Stimulated activated CD8-positive, alpha-beta memory T cell treated with anti-CD3 and anti-CD28 coated beads, Interleukin-4, amount 100 ng/mL, for 24 hours (primary cell): ENCODE results near the gene AP2A2.
"Not testable (repeated sequence)": the region's sequence is repeated elsewhere in the genome, so short reads cannot be mapped to it uniquely, and the experiment has no call there.

ENCODE experiments used
- DNase-seq: peaks from one replicate; pipeline ENCODE4 v3.0.0-alpha.2; 2020; ENCODE audit warnings: low read depth

Gene AP2A2

DNA sequence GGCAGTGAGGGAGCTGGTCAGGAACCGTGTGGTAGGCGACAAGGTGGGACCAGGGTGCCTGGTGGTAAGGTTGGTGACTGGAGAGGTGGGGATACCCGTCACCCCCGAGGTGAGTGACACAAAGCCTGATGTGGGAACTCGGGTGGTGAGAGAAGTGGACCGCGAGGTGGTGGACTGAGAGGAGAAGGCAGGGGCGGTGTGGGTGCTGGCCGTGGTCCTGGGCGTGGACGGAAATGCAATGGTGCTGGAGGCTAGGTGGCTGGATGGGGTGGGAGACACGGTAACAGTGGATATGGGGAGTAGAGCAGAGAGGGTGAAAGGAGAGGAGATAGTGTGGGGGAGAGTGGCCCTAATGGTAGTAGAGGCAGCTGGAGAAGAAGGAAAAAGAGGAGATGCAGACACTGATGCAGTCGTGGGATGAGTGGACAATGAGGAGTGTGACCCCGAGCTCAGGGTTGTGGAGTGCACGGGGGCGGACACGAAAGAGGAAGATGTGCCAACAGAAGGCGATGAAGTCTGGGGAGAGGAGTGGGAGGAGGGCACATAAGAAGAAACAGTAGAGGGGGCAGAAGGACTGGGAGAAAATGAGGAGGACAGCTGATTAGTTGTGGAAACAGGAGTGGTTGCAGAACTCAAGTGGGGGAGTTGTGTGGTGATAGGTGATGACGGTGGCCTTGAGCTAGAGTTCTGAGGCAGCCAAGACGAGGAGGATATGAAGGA lies 90.3 kb downstream of the AP2A2 start:
- DNase-seq = no peak

DNA sequence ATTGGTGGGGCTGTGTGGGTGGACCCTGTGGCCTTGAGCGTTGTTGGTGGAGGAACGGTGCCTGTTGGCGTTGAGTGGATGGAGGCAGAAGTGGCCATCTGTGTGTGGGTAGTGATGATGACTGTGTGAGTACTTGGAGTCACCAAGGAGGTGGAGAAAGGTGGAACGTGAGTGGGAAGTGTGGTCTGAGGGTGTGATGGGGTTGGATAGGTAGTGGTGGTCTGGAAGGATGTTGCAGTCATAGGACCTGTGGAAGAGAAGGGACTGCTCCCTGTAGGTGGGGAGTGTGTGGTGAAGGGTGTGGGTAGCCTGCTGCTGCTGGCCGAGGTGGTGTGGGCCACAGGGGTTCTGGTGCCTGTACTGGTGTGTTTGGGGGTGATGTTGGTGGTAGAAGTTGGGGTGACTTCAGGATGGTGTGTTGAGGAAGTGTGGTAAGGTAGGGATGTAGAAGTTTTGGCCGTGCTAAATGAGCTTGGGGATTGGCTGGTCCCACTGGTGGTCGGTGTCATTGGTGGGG lies 91.0 kb downstream of the AP2A2 start:
- DNase-seq = not testable (repeated sequence)

DNA sequence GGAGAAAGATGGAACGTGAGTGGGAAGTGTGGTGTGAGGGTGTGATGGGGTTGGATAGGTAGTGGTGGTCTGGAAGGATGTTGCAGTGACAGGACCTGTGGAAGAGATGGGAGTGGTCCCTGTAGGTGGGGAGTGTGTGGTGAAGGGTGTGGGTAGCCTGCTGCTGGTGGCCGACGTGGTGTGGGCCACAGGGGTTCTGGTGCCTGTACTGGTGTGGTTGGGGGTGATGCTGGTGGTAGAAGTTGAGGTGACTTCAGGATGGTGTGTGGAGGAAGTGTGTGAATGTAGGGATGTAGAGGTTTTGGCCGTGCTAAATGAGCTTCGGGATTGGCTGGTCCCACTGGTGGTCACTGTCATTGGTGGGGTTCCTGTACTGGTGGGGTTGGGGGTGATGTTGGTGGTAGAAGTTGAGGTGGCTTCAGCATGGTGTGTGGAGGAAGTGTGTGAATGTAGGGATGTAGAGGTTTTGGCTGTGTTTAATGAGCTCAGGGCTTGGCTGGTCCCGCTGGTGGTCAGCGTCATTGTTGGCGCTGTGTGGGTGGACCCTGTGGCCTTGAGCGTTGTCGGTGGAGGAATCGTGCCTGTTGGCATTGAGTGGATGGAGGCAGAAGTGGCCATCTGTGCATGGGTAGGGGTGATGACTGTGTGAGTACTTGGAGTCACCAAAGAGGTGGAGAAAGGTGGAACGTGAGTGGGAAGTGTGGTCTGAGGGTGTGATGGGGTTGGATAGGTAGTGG lies 91.8 kb downstream of the AP2A2 start:
- no peak for DNase-seq

DNA sequence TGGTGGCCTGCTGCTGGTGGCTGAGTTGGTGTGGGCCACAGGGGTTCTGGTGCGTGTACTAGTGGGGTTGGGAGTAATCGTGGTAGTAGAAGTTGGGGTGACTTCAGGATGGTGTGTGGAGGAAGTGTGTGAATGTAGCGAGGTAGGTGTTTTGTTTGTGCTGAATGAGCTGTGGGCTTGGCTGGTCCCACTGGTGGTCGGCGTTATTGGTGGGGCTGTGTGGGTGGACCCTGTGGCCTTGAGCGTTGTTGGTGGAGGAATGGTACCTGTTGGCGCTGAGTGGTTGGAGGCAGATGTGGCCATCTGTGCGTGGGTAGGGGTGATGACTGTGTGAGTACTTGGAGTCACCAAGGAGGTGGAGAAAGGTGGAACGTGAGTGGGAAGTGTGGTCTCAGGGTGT lies 92.4 kb downstream of the AP2A2 start:
- no peak for DNase-seq

DNA sequence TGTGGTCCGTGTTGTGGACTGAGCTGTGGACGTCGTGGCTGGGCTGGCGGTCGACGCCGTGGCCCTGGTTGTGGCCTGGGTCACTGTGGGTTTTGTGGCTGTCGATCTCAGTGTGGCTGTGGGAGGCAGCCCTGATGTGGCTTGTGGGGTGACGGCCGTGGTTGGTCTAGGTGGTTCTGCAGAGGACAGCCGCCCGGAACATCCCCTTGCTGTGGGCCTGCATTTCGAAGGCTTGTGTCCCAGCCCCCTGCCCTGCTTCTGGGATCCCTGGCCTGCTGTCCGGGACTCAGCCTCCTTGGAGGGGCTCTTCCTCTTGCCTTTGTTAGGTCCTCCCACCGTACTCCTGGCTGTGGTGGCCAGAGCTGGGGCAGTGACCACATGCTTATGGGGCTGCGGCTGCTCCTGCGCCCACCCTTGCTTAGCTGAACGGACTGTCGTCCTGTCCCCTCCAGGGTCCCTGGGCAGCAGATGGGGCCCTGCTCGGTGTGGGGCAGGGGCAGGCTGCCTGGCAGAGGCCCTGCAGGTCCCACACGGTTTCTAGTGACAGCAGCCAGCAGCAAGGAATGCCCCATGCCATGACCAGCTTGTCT lies 93.7 kb downstream of the AP2A2 start:
- DNase-seq = no peak

DNA sequence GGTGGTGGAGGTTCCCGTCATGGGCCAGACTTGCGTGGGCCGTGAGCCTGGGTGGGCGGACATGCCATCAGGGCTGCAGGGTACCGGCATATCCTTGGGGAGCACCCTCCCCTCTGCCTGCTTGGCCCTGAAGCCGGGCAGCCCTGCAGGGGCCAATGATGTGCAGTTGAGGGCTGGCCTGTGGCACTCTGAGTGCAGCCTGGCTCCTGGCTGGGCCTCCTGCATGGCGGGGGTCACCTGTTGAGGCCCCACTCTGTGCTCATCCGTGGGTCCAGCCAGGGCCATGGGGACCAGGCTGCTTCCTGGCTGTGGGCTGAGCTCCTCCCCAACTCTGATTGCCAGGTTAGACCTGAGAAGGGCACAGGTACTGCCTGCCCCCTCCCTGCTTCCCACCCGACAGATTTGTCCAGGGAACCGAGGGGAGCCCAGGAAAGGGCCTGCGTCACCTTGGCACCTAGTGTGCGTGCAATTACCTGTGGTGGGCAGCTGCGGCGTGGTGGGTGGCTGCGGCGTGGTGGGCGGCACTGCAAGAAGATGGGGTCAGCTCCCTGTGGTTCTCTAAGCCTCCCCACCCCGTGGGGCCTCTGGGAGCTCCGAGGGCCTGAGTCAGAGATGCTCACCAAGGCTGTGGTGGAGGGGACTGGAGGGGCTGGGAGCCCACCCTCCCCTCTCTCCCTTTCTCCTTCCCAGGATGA lies 94.7 kb downstream of the AP2A2 start:
- DNase-seq = no peak

DNA sequence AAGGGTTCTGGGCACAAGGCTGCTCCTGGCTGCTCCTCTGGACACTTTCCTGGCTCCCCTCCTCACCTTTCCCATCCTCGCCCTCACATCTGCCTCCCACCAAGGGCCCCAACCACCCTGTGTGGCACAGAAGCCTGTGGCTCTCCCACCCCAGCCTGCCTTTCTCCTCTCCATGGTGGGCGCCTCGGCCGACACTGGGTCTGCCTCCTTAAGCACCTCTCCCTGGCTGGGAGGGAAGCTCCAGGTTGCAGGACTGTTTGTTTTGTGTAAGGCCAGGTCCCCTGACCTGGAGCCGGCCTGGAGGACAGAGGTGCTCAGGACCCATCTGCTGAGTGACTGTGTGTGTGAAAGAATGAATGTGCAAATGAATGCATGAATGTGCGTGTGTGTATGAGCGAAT lies 96.7 kb downstream of the AP2A2 start:
- no peak for DNase-seq

DNA sequence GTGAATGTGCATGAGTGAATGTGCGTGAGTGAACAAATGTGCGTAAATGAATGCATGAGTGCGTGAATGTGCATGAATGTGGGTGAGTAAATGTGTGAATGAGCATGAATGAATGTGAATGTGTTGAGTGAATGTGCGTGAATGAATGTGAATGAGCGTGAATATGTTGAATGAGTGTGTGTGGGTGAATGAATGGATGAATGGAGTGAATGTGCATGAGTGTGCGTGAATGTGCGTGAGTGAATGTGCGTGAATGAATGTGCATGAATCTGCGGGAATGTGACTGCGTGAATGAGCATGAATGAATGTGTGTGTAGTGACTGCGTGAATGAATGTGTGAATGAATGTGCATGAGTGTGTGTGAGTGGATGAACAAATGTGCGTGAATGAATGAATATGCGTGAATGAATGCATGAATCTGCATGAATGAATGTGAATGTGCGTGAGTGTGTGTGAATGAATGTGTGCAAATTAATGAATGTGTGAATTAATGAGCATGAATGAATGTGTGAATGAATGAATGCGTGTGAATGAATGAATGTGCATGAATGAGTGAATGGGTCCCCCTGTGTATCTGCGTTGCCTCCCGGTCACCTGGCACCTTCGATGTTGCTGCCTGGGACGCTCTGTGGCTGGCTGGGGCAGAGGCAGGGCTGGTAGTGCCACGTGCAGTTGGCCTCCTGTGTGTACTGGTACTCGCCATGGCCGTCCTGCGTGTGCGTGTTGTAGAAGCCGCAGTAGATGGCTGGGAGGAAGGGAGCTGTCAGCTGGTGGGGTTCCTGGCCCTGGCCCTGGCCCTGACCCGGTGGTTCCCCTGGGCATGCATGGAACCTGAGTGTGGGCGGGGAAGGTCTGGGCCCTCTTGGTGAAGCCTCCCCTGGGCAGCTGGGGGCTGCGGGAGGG lies 97.5 kb downstream of the AP2A2 start:
- no peak for DNase-seq

DNA sequence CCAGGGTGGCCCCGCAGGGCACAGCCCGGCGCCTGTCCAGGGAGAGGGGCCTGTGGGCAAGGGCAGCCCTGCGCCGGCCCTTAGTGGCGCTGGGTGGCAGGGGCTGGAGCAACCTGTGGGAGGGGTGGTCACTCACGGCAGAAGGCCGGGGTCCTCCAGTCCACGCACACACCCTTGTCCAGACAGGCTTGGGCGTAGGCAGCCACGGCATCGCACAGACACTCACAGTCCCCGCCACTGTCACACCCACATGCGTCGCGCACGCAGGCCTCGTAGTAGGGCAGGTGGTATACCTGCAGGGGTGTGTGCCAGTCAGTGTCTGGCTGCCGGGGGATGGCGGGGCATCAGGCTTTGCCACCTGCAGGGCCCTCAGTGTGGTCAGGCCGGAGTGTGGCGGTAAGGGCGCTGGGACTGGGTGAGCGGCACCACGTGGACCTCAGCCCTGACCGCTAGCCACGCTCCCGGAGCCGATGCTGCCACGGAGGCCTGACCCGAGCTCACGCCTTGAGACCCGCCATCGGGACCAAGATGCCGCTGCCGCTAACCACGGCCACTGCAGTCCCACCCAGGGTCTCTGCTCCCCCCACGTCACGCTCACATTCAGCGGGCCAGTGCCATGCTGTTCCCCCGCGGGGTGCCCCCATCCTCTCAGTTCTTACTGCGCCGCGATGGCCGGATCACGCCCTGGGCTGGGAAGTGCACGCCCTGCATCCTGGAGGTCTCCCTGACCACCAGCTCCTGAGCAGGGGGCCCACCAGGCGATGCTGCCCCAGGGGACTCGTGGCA lies 98.3 kb downstream of the AP2A2 start:
- no peak for DNase-seq

DNA sequence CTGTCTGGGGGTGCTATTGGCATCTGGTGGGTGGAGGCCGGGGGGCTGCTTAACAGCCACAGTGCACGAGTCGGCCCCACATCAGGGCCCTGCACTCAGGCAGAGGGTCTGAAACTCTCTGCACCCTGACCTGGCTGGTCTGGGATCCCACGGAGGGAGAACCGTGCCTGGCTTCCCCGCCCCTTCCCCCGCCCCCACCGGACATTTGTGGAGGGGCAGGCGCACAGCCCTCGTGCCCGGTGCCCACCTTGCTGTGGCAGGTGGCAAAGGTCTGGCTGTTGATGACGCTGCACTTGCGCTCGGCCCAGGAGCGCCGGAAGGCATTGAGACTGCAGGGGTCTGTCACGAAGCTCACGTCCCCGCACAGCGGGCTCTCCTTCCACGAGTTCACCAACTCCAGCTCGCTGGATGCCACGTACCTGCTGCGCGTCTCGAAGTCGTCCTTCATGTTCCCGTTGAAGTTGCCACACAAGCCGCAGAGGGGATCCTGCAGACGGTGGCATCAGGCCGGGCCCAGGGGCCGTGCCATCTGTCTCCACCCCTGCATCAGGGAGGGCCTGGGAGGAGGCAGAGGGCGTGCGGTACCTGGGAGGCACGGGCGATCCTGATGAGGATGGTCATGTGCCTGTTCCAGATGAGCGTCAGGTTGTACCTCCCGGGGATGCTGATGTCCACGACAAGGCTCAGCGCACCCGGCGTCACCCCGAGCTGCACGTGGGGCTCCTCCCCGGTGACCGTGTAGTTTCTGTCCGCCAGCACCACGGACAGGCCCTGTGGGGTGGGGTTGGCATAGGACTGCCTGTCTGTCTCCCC lies 99.1 kb downstream of the AP2A2 start:
- DNase-seq = no peak

DNA sequence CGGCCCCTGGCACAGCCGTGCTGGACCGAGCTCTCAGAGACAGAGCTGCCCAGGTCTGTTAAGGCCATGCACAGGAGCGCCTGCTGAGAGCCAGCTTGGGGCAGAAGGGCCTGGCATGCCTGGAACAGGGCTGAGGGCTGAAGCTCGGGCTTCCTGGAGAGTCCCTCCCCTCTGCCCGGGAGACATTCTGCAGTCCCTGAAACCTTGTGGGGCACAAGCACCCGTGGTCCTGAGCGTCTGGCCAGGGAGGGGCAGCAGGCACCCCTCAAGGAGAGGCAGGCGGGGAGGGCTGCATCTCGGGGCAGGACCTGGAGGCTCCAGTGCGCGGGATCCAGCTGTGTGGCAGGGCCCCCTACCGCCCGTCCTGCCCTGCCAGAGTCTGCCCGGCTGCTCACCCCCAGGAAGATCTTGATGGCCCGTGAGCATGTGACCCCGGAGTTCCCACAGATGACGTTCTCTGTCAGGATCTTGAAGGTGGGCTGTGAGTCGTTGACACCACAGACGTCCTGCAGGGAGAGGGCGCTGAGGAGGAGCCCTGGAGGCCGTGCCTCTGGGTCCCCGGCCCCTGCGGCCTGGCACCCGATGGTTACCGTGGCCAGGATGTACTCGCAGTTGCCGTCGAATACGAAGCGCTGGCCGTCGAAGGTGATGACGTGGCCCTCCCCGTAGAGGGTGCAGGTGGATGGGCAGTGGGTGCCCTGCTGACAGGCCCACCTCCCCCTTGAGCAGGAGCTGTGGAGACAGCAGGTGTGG lies 99.9 kb downstream of the AP2A2 start:
- DNase-seq = no peak

DNA sequence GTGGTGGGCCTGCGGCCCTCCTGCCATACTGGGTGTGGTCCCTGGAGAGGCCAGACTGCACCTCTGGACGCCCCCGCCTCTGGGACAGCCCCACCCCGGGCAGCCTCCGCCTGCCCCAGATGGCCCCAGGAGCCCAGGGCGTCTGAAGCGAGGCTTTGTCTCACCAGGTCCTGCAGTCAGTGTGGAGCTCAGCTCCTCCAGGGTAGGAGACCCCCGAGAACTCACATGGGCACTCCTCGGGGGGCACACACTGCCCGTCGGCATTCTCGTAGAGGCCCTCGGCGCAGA lies 100.4 kb downstream of the AP2A2 start:
- no peak for DNase-seq

DNA sequence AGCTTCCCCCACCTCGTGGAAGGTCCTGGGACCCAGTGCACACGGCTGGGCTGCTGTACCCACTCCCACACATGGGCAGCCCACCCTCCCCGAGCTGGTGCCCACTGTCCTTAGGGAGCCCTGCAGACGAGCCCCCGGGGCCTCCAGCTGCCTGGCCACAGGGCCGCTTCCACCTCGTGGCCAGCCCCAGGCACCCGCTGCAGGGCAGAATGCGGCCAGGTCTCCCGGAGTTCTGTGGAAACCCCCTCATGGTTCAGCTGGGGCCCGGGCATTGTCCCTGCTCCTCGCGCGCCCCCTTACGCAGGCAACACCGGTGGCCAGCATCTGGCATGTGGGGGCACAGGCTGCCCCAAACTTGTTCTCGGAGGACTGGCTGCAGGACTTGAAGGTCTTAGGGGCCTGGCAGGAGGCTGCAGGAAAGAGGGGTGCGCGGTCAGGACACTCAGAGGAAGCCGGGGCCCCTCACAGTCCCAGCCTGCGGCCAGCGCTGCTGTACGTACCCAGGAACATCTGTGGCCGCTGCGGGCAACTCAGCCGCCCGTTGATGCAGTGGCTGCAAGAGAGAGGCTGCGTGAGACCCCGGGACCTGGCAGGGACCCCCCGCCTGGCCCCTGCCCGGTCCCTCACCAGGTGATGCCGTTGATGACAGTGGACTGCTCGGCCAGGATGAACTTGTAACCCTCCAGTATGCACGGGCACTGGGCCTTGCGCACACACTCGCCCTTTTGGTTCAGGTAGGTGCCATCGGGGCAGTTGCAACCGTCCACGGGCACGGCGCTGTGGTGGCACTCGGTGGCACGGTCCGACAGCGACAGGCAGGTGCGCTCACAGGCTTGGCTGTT lies 101.2 kb downstream of the AP2A2 start:
- DNase-seq = no peak

DNA sequence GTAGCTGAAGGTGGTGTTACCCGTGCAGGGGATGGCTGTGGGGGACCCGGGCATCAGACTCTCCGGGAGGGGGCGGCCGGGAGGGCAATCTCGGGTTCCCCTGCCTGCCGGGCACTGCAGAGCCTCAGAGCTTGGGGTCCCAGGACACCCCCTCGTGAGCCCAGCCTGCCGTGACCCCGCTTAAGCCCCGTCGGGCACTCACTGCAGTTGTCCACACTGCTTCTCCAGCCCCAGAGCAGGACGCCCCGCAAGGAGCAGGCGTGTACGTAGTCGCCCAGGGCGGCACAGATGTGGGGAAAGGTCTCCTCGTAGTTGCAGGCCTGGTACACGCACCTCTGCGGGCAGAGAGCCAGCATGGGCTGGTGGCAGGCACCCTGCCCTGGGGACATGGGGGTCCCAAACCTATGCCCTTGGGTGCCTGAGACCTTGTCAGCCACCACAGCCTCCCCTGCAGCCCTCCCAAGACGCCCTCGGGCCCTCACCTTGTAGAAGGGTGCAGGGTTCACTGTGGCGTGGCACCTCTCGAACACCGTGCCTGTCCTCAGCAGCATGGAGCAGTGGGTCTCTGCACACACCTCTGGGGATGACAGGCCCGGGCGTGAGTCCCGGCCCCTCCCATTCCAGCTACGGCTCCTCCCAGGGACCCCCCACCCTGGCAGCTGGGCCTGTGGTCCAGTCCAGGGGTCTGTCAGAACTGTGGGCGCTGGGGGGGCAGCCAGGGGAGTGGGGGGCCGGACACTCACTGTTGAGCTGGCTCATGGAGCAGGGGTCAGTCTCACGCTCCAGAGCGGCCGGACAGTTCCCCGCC lies 102.0 kb downstream of the AP2A2 start:
- DNase-seq = no peak

DNA sequence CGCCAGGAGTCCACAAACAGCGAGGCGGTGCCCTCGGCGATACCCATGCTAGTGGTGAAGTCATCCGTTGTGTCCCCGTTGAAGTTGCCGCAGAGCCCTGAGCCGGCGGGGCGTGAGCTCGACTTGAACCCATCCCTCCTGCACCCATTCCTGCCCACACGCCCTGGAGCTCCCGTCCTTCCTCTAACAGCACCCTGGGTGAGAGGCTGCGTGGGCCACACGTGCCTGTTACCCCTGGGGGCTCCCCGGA lies 102.5 kb downstream of the AP2A2 start:
- DNase-seq = no peak

DNA sequence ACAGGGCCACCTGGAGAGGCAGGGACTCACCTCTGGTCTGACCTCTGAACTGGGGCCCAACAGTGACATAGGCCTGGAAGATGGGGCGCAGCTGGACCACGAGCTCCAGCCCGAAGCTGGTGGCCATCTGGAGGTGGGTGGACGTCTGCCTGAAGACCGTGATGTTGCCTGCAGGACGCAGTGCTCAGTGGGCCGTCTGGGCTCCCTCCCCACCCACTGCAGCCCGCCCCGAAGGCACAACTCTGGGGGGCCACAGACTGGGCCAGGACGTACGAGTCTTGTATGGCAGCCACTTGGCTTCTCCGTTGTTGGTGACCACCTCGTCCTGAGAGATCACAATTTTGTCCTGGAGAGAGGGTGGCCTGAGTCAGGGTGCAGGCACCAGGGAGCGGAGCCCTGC lies 102.9 kb downstream of the AP2A2 start:
- no peak for DNase-seq

DNA sequence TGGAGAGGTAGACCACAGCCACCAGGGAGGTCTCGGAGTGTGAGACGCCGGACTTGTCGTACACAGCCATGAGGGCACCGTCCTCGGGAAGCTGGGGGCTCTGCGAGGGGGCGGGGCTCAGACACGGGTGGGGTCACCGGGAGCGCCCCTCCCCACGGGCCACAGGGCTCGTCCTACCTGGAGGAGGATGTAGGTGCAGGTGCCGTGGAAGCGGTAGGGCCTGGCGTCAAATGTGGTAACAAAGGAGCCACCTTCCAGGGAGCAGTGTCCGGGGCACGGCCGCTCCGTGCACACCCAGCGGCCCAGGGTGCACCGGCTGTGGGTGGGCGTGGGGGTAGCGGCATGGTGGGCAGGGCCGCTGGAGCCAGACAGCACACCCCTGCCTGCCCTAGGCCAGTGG lies 103.4 kb downstream of the AP2A2 start:
- no peak for DNase-seq

DNA sequence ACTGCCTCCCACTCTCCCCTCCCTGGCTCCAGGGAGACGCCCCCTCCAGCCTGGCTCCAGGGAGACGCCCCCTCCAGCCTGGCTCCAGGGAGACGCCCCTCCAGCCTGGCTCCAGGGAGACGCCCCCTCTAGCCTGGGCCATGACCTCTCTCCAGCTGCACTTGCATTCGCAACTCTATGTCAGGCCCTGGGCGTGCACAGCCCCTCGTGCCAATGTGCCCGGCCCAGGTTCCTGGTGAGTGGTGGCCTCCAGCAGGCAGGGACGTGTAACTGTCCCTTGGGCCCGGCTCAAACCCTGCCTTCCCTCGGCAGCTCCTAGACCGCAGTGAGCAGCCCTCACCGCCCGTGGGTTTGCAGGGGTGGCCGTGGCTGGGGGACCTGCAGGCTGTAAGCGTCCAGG lies 104.0 kb downstream of the AP2A2 start:
- DNase-seq = no peak
